Thyroid gland (tissue), 4 donors: Measurements from ENCODE around the gene GRIA1.

ENCODE experiments used
- POLR2A ChIP-seq, 2 donors: fragments of 450-650 bp; IDR thresholded peaks; one replicate each; pipeline ENCODE4 v1.6.1; 2017; ENCODE audit warnings: antibody characterized with exemption in 2 of 2, mild to moderate bottlenecking in 2 of 2, moderate library complexity in 1 of 2
- TF ChIP-seq, protein P1 (sequence below), 6 experiments: fragments of 200-600 bp in 3 of 6; fragments of 450-650 bp in 3 of 6; sonication (generic) in 3 of 6; IDR thresholded peaks; one replicate each; pipeline ENCODE4 v1.5.1; 2016 to 2019; ENCODE audit warnings: antibody characterized with exemption in 6 of 6, mild to moderate bottlenecking in 2 of 6, inconsistent platforms in 1 of 6, moderate library complexity in 1 of 6

DNA sequence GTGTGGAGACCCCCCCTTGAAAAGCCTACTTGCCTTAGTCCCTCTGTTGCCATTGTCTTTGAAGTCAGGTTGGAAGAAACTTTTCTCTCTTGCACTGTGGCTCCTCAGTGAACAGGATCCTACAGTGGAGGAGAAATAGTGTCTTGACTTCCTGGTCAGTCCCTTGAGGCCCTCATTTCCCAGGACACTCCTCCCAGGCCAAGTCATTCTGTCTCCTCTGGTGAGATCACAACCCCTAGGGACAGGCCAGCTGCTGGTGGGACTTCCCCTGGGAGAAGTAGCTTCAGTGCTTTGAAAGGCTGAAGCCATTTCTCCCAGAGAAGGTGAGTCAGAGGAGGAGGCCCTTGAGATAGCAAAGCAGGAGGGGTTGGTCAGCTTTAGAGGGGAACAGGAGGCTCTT, 10.1 kb upstream of the GRIA1 start:
- TF ChIP-seq, protein P1, sequence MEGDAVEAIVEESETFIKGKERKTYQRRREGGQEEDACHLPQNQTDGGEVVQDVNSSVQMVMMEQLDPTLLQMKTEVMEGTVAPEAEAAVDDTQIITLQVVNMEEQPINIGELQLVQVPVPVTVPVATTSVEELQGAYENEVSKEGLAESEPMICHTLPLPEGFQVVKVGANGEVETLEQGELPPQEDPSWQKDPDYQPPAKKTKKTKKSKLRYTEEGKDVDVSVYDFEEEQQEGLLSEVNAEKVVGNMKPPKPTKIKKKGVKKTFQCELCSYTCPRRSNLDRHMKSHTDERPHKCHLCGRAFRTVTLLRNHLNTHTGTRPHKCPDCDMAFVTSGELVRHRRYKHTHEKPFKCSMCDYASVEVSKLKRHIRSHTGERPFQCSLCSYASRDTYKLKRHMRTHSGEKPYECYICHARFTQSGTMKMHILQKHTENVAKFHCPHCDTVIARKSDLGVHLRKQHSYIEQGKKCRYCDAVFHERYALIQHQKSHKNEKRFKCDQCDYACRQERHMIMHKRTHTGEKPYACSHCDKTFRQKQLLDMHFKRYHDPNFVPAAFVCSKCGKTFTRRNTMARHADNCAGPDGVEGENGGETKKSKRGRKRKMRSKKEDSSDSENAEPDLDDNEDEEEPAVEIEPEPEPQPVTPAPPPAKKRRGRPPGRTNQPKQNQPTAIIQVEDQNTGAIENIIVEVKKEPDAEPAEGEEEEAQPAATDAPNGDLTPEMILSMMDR (IDR thresholded peaks at IDR 0.05) = no peak
- no peak for TF ChIP-seq POLR2A (IDR thresholded peaks at IDR 0.05)
